GM12878 (cell line): Measurements from ENCODE around the gene SMTNL2. TPM values are rescaled to one million over a fixed set of nuclear protein-coding genes. Genes with fewer than 3 reads are reported as not detected.

Experiments
- ATAC-seq: fragments of 200-7000 bp; cut with Tn5 transposase; 3 replicates; pipeline ENCODE4 v1.9.1; 2020; ENCODE audit warnings: mild to moderate bottlenecking, moderate library complexity
- BruUV-seq: library from RNA; stranded (reverse); fragments of 400-500 nt; replicated peaks from 2 replicates; lab custom pipeline; 2021; lab: Mats Ljungman, UMichigan
- CTCF ChIA-PET: fragments of 300-600 bp; sonication (Branson Sonifier 250); formaldehyde crosslinking; extraction: SDS; loops from one replicate; lab custom pipeline; 2021; ENCODE audit warnings: inconsistent platforms; lab: Yijun Ruan, JAX
- POLR2A ChIA-PET: fragments of 350-600 bp; formaldehyde crosslinking; extraction: SDS; loops from one replicate; lab custom pipeline; 2021; ENCODE audit warnings: inconsistent platforms; lab: Charles Lee
- RAD21 ChIA-PET: fragments of 300-600 bp; sonication (Branson Sonifier 250); formaldehyde crosslinking; loops from one replicate; lab custom pipeline; 2023; ENCODE audit warnings: antibody characterized with exemption; ENCODE audit not compliant: unreplicated experiment; lab: Charles Lee
- SMC1A ChIA-PET: fragments of 300-600 bp; sonication (Branson Sonifier 250); formaldehyde crosslinking; loops from one replicate; lab custom pipeline; 2023; ENCODE audit not compliant: unreplicated experiment, uncharacterized antibody; lab: Charles Lee
- DNase-seq: peaks from one replicate; pipeline ENCODE4 v3.0.0-alpha.2; 2011; ENCODE audit warnings: low read depth, low spot score
- FAIRE-seq: peaks from 3 replicates; lab custom pipeline; 2011; peaks lifted over from hg19 to GRCh38; lab: Jason Lieb, UNC
- H2AFZ ChIP-seq: 2 replicates; pipeline ENCODE4 v1.6.0; 2011; ENCODE audit warnings: low read depth, low read length, control low read depth; ENCODE audit not compliant: control insufficient read depth
- H3K27ac ChIP-seq: 2 replicates; pipeline ENCODE4 v1.5.1; 2011; ENCODE audit warnings: control low read depth; ENCODE audit not compliant: control insufficient read depth, insufficient read depth
- H3K27me3 ChIP-seq, 2 experiments: replicated peaks in 1 of 2; 2 replicates each; pipeline versions ENCODE4 v1.6.0 to v1.6.1; 2011; ENCODE audit warnings: low read length in 1 of 2; ENCODE audit not compliant: control insufficient read depth in 2 of 2, insufficient read depth in 2 of 2
- H3K36me3 ChIP-seq, 2 experiments: 2 replicates each; pipeline ENCODE4 v1.5.1; 2011; ENCODE audit warnings: low read length in 1 of 2; ENCODE audit not compliant: control insufficient read depth in 2 of 2, insufficient read depth in 2 of 2
- H3K4me1 ChIP-seq: 2 replicates; pipeline ENCODE4 v1.6.1; 2011; ENCODE audit warnings: mild to moderate bottlenecking, low read length, moderate library complexity, mixed read lengths; ENCODE audit not compliant: control insufficient read depth, insufficient read depth
- H3K4me2 ChIP-seq: 2 replicates; pipeline ENCODE4 v1.6.0; 2011; ENCODE audit warnings: control low read depth; ENCODE audit not compliant: control insufficient read depth, insufficient read depth
- H3K4me3 ChIP-seq: fragments of 200-600 bp; sonication (generic); 2 replicates; pipeline ENCODE4 v1.5.1; 2016
- H3K79me2 ChIP-seq: 2 replicates; pipeline ENCODE4 v1.6.0; 2011; ENCODE audit warnings: low read length; ENCODE audit not compliant: control insufficient read depth, insufficient read depth
- H3K9ac ChIP-seq: 2 replicates; pipeline ENCODE4 v1.8.0; 2011; ENCODE audit warnings: low read length, control low read depth, mixed read lengths; ENCODE audit not compliant: control insufficient read depth, insufficient read depth
- H3K9me3 ChIP-seq: replicated peaks from 3 replicates; pipeline ENCODE4 v1.5.1; 2011; ENCODE audit warnings: mild to moderate bottlenecking, low read length; ENCODE audit not compliant: control insufficient read depth, insufficient read depth
- H4K20me1 ChIP-seq: 2 replicates; pipeline ENCODE4 v1.6.0; 2011; ENCODE audit not compliant: control insufficient read depth, insufficient read depth
- BCL3 ChIP-seq: IDR thresholded peaks from 2 replicates; pipeline ENCODE4 v1.6.1; 2011; ENCODE audit warnings: borderline replicate concordance, low read depth, mild to moderate bottlenecking, moderate library complexity, low read length; ENCODE audit not compliant: insufficient read depth, poor library complexity, severe bottlenecking
- CBX3 ChIP-seq: fragments of 200-600 bp; sonication (generic); IDR thresholded peaks from 2 replicates; pipeline ENCODE4 v1.6.1; 2016; ENCODE audit warnings: low read depth, borderline replicate concordance
- CHD1 ChIP-seq: IDR thresholded peaks from 2 replicates; pipeline ENCODE4 v1.6.1; 2012; ENCODE audit warnings: low read depth, low read length, improper control_type of control experiment
- KDM1A ChIP-seq: fragments of 200-600 bp; sonication (generic); IDR thresholded peaks from 2 replicates; pipeline ENCODE4 v1.6.1; 2016; ENCODE audit warnings: borderline replicate concordance
- WGBS: methylation state at CpG from one replicate; pipeline ENCODE4 v1.1.6; 2016; ENCODE audit warnings: low lambda C conversion rate; ENCODE audit not compliant: insufficient replicate concordance, insufficient coverage; ENCODE audit errors: missing lambda C conversion rate; 5-methylcytosine and 5-hydroxymethylcytosine counted together
- in situ Hi-C: fragments of 300-500 bp; cut with MboI; formaldehyde crosslinking; loops from 9 replicates; pipeline ENCODE4 v1.14.3; 2018; ENCODE audit warnings: mixed read lengths
- intact Hi-C: fragments of 100-400 bp; cut with micrococcal nuclease; formaldehyde crosslinking; loops from one replicate; pipeline ENCODE4 v1.14.2; 2022; ENCODE audit not compliant: unreplicated experiment
- polyA plus RNA-seq, 11 experiments: library from polyadenylated mRNA; depleted of rRNA in 4 of 11; unstranded in 6 of 11; stranded (reverse) in 5 of 11; fragments of >200 nt; fragmentation: Nextera tagmentation in 4 of 11; fragmentation: Illumina TruSeq in 1 of 11; extraction: Ambion mirVana in 4 of 11; extraction: Trizol in 1 of 11; gene quantifications; 1 replicate in 1 of 11; 2 replicates in 10 of 11; pipeline versions ENCODE4 v1.2.1 to v1.2.3, GENCODE V29; 2011 to 2016; ENCODE audit warnings: inconsistent platforms in 2 of 11, missing spikeins in 2 of 11, low read depth in 1 of 11
- total RNA-seq, 4 experiments: library from RNA; depleted of rRNA in 3 of 4; stranded (reverse); fragments of >200 nt in 3 of 4; fragmentation: Illumina TruSeq in 1 of 4; extraction: Trizol in 1 of 4; gene quantifications; 2 replicates each; pipeline versions ENCODE4 v1.2.1 to v1.2.3, GENCODE V29; 2013 to 2021

Gene SMTNL2
- total and polyA plus RNA-seq, 10 of the 15 experiments (the other 5 are each of a cell fraction or from before 2014, with no cell fraction given): not detected

GRCh38 chr17:4536742-4537411 is 47.5 kb upstream of the SMTNL2 start:
- no peak for ATAC-seq
- intact Hi-C loops (no loop called here), in situ Hi-C loops (no loop called here)
- H2AFZ ChIP-seq: no peak overlapping the region
- H3K27me3 ChIP-seq: no peaks in the 10 kb centered on the region
- no peaks in the 10 kb centered on the region for H3K4me1 ChIP-seq
- no peak overlapping the region for H3K4me2 ChIP-seq
- CTCF ChIA-PET: interaction anchor here (1.7 kb wide), 1 partner anchor 30 kb away, joined by 4 read pairs; no protein-coding TSS in a partner anchor
- TF ChIP-seq CHD1 (no peak), BCL3 (no peak), CBX3 (no peak), KDM1A (no peak)
- peaks cover 0 to 24% of the 10 kb centered on the region in 2 experiments; a peak in 3 of 4 replicates for H3K36me3 ChIP-seq
- RAD21 ChIA-PET: no interaction called here
- H3K9ac ChIP-seq: no peak overlapping the region
- H3K27ac ChIP-seq: no peak overlapping the region
- no peaks in the 10 kb centered on the region for H4K20me1 ChIP-seq
- H3K9me3 ChIP-seq: no peaks in the 10 kb centered on the region
- no peaks in the 10 kb centered on the region for H3K79me2 ChIP-seq
- DNase-seq: no peak
- WGBS: 65% methylated on average over 18 of the region's 18 CpGs
- POLR2A ChIA-PET: no interaction called here
- SMC1A ChIA-PET: no interaction called here
- BruUV-seq: TSS peak; percentile 21
- H3K4me3 ChIP-seq: no peak overlapping the region
- FAIRE-seq: no peak
